ENCODE results near the gene EDN1.

GRCh38 chr6:12324099-12324498 is 33.9 kb downstream of the EDN1 start:
- TF ChIP-seq CTCF (IDR thresholded peaks at IDR 0.05) (no peak), POLR2A (IDR thresholded peaks at IDR 0.05) (peak in 1 of 4 donors; percentile 18)
